ENCODE results near the gene OXT.

- TF ChIP-seq CTCF (IDR thresholded peaks at IDR 0.05) (no peak), EP300 (IDR thresholded peaks at IDR 0.05) (no peak), POLR2A (IDR thresholded peaks at IDR 0.05) (no peak)
Measured at GRCh38 chr20:3107464-3108025, 36.1 kb downstream of the OXT start.
